ENCODE data around the gene GRIN2C. TPM values are rescaled to one million over a fixed set of nuclear protein-coding genes. Genes with fewer than 3 reads are reported as not detected.

The GRIN2C gene
- total RNA-seq, 4 donors from 2014 or later, result 0.49 to 0.55 TPM; not detected in 2

DNA sequence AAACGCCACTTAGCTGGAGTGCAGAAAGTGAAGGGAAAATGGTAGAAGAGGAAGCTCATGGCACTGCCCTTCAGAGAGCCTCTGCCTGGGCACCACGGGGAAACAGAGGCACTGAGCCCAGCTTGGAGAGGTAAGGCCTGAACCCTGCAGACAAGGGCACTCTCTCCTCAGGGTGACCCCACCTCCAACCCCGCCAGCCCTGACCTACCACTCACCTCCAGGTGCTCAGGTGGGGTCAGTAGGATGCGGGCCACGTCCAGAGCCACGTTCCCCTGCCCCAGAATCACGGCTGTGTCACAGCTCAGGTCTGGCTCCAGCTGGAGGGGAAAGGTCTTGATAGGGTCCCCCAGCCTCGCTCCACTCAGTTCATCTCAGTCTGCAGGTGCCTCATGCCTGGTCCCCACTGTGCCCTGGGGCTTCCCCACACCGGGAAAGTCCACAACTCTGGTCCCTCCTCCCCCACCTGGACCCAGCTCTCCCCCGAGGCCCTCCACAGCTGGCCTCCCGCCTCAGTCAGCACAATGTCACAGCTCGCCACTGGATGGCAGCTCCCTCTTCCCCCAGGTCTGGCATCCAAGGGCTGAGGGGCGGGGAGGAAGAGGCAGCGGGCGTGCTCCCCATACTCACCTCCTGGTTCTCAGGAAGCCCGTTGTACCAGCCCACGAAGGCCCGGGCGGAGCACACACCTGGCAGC is 6.0 kb upstream of the GRIN2C start:
- WGBS, 2 donors, result 67 to 78% methylated on average over 17 to 19 of the region's 19 CpGs
- DNase-seq (ENCODE audit: low spot score in 2 of 2), result no peak
- H3K4me3 ChIP-seq (ENCODE audit: low read depth, poor library complexity, severe bottlenecking), result no peak overlapping the region
- intact Hi-C loops (cut with DNase I; ENCODE audit: low total_unique reads), result loop anchor here (10.0 kb wide), 1 partner anchor 121 kb away; the partner anchor contains the start of gene NHERF1
- TF ChIP-seq, protein P1, sequence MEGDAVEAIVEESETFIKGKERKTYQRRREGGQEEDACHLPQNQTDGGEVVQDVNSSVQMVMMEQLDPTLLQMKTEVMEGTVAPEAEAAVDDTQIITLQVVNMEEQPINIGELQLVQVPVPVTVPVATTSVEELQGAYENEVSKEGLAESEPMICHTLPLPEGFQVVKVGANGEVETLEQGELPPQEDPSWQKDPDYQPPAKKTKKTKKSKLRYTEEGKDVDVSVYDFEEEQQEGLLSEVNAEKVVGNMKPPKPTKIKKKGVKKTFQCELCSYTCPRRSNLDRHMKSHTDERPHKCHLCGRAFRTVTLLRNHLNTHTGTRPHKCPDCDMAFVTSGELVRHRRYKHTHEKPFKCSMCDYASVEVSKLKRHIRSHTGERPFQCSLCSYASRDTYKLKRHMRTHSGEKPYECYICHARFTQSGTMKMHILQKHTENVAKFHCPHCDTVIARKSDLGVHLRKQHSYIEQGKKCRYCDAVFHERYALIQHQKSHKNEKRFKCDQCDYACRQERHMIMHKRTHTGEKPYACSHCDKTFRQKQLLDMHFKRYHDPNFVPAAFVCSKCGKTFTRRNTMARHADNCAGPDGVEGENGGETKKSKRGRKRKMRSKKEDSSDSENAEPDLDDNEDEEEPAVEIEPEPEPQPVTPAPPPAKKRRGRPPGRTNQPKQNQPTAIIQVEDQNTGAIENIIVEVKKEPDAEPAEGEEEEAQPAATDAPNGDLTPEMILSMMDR (IDR thresholded peaks at IDR 0.05), result no peak
- no peak for TF ChIP-seq POLR2A (IDR thresholded peaks at IDR 0.05)

DNA sequence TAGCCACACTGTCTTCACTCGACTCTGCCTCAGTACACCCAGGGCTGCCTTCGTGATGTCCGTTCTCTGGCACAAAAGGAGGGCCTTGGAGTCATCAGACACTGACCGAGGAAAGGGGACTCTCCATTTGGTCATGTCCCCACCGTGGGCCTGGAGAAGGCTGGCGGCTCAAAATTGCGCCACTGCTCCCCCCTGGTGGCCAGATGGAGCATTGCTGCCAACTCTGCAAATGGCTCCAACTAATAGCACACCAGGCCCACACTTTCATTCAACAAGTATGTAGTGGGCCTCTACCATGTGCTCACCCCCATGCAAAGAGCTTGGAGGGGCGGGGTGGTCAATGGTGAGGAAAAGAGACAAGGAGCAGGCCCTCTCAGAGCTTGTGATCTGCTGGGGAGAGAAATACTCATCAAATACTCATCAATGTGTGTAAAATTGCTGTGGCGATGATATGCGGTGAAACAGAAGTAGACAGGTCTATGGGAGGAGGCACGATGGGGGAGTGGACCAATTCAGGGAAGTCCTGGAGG is 5.2 kb upstream of the GRIN2C start:
- H3K4me3 ChIP-seq (ENCODE audit: low read depth, poor library complexity, severe bottlenecking), result no peak overlapping the region
- DNase-seq (ENCODE audit: low spot score in 2 of 2), result peak; percentile 54 to 96
- TF ChIP-seq, protein P1 (IDR thresholded peaks at IDR 0.05), result peak in 1 of 3 donors; percentile 87
- no peak for TF ChIP-seq POLR2A (IDR thresholded peaks at IDR 0.05)
- WGBS, 2 donors, result 23 to 25% methylated on average over 11 of the region's 11 CpGs
- intact Hi-C loops (cut with DNase I; ENCODE audit: low total_unique reads), result loop anchor here (5.0 to 10.0 kb wide), 2 partner anchors 73 to 120 kb away; partner anchors contain the start of gene NHERF1

DNA sequence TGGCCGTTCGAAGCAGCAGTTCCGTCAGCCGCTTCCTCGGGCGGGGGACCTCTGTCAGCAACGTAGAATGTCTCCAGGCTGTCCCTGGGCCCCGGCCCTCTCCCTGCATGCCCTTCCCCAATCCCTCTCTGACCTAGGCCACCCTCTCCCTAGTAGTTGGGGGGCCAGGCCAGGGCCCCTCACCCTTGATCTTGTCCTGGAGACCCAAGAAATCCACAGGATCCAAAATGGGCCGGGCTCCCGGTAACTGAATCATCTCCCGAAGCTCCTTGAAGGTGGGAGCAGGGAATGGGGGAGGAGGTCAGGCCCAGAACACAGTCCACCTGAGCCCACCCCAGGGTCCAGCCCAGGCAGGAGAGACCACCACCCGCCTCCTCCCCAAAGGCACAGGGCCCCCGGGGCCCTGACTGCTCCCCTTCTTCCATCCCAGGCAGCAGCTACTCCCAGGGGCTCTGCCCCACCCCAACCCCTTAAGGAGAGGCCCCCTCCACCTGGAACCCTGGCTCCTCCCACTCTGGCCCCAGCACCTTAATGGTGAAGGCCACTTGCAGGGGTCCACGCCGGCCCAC is 4.7 kb upstream of the GRIN2C start:
- no peak for DNase-seq (ENCODE audit: low spot score in 2 of 2)
- intact Hi-C loops (cut with DNase I; ENCODE audit: low total_unique reads), result loop anchor here (5.0 to 10.0 kb wide), 2 partner anchors 72 to 120 kb away; partner anchors contain the start of gene NHERF1
- TF ChIP-seq POLR2A (IDR thresholded peaks at IDR 0.05), result no peak
- WGBS, 2 donors, result 85 to 91% methylated on average over 14 to 15 of the region's 15 CpGs
- no peak overlapping the region for H3K4me3 ChIP-seq (ENCODE audit: low read depth, poor library complexity, severe bottlenecking)

DNA sequence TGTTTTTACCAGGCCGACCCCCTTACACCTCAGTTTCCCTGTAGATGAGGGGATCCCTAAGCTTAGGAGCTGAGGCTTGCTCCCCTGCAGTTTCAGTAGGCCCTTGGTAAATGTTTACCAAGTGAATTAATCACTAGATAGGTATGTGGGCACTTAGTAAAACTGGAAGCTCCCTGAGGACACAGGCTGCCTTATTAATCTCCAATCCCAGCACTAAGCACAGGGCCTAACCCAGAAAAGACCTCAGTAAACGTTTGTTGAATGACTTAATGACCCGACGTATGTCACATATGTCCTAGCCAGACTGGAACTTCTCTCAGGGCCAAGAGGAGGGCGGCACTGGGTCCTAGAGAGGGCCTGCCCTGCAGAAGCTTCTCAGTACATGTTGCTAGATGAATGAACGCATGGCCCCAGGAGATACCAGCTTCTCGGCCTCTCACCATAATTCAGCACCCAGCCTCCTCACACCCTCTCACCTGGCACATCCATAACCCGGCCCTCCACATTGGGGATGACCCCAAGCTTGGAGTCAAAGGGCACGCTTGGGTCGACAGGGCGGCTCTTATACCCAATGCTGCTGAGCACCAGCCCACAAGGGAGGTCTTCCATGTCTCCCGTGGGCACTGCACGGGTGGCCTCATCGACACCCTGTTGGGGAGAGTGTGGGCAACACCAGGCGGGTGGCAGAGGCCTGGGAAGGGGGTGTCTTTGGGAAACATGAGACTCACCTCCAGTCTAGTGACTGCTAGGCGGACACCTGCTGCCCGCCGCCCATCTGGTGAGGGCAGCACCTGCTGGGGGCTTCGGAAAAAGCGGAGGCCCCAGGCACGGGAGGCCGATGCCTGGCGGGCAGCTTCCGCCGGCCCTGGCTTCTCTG is 4.0 kb upstream of the GRIN2C start:
- WGBS, 2 donors, result 88 to 90% methylated on average over 25 of the region's 25 CpGs
- no peak overlapping the region for H3K4me3 ChIP-seq (ENCODE audit: low read depth, poor library complexity, severe bottlenecking)
- intact Hi-C loops (cut with DNase I; ENCODE audit: low total_unique reads), result loop anchor here (5.0 to 10.0 kb wide), 2 partner anchors 71 to 119 kb away; partner anchors contain the start of gene NHERF1
- TF ChIP-seq, protein P1 (IDR thresholded peaks at IDR 0.05), result no peak
- no peak for TF ChIP-seq POLR2A (IDR thresholded peaks at IDR 0.05)
- no peak for DNase-seq (ENCODE audit: low spot score in 2 of 2)

DNA sequence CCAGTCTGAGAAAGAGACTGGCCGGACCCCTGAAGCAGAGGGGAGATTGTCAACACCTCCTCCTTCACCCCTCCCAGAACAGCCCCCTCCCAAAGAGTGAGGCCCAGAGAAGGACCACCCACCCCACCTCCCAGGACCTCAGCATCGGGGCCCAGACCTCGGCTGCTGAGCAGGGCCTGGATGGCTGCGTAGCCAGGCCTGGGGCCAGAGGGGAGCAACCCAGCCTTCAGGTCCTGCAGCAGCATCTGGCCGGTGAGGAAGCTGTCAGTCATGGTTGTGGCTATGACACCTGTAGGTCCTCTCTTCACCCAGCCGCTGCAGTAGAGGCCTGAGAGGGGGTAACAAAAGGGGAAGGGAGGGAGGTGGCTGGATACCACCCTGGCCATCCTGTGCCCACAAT is 3.2 kb upstream of the GRIN2C start:
- H3K4me3 ChIP-seq (ENCODE audit: low read depth, poor library complexity, severe bottlenecking), result no peak overlapping the region
- intact Hi-C loops (cut with DNase I; ENCODE audit: low total_unique reads), result loop anchor here (5.0 to 10.0 kb wide), 2 partner anchors 71 to 118 kb away; partner anchors contain the start of gene NHERF1
- WGBS, 2 donors, result 72 to 86% methylated on average over 6 of the region's 6 CpGs
- no peak for DNase-seq (ENCODE audit: low spot score in 2 of 2)
- TF ChIP-seq, protein P1 (IDR thresholded peaks at IDR 0.05), result no peak
- TF ChIP-seq POLR2A (IDR thresholded peaks at IDR 0.05), result no peak
